ENCODE measurements around the gene DDX1. TPM values are rescaled to one million over a fixed set of nuclear protein-coding genes. Genes with fewer than 3 reads are reported as not detected.

DDX1 gene
- total and polyA plus RNA-seq, 9 of the 15 experiments (the other 6 are each of a cell fraction or from before 2014, with no cell fraction given) = 116 to 277 (median 232) TPM

DNA sequence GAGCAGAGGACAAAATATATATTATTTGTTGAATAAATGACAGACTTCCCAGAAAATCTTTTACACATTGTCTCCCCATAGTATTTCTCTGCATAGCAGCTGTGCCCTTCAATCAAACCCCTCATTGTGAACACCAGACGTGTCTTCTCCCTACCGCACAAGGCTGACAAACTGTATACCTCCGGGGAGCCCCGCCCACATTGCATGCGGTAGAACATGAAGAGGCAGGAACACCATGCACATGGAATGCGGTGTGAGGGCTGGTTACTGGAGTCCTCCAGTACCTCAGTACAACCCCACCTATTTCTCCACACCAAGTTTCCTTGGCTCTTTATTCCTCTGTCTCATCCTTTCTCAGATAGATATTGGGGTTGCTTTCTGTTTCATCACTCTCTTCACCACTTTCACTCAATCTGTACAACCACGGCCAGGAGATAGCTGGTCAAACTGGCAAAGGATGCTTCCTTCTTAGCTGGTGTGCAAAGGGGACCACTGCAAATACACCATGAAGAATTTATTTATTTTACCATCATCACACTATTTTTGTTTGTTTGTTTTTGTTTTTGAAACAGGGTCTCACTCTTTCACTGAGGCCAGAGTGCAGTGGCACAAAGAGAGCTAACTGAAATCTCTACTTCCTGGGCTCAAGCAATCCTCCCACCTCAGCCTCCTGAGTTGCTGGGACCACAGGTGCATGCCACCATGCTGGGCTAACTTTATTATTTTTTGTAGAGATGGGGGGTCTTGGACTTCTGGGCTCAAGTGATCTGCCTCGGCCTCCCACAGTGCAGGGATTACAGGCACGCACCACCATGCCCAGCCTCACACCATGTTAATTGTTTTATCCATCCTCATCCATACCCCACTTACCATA is 28.2 kb upstream of the DDX1 start (continued):
- TF ChIP-seq, protein P1, sequence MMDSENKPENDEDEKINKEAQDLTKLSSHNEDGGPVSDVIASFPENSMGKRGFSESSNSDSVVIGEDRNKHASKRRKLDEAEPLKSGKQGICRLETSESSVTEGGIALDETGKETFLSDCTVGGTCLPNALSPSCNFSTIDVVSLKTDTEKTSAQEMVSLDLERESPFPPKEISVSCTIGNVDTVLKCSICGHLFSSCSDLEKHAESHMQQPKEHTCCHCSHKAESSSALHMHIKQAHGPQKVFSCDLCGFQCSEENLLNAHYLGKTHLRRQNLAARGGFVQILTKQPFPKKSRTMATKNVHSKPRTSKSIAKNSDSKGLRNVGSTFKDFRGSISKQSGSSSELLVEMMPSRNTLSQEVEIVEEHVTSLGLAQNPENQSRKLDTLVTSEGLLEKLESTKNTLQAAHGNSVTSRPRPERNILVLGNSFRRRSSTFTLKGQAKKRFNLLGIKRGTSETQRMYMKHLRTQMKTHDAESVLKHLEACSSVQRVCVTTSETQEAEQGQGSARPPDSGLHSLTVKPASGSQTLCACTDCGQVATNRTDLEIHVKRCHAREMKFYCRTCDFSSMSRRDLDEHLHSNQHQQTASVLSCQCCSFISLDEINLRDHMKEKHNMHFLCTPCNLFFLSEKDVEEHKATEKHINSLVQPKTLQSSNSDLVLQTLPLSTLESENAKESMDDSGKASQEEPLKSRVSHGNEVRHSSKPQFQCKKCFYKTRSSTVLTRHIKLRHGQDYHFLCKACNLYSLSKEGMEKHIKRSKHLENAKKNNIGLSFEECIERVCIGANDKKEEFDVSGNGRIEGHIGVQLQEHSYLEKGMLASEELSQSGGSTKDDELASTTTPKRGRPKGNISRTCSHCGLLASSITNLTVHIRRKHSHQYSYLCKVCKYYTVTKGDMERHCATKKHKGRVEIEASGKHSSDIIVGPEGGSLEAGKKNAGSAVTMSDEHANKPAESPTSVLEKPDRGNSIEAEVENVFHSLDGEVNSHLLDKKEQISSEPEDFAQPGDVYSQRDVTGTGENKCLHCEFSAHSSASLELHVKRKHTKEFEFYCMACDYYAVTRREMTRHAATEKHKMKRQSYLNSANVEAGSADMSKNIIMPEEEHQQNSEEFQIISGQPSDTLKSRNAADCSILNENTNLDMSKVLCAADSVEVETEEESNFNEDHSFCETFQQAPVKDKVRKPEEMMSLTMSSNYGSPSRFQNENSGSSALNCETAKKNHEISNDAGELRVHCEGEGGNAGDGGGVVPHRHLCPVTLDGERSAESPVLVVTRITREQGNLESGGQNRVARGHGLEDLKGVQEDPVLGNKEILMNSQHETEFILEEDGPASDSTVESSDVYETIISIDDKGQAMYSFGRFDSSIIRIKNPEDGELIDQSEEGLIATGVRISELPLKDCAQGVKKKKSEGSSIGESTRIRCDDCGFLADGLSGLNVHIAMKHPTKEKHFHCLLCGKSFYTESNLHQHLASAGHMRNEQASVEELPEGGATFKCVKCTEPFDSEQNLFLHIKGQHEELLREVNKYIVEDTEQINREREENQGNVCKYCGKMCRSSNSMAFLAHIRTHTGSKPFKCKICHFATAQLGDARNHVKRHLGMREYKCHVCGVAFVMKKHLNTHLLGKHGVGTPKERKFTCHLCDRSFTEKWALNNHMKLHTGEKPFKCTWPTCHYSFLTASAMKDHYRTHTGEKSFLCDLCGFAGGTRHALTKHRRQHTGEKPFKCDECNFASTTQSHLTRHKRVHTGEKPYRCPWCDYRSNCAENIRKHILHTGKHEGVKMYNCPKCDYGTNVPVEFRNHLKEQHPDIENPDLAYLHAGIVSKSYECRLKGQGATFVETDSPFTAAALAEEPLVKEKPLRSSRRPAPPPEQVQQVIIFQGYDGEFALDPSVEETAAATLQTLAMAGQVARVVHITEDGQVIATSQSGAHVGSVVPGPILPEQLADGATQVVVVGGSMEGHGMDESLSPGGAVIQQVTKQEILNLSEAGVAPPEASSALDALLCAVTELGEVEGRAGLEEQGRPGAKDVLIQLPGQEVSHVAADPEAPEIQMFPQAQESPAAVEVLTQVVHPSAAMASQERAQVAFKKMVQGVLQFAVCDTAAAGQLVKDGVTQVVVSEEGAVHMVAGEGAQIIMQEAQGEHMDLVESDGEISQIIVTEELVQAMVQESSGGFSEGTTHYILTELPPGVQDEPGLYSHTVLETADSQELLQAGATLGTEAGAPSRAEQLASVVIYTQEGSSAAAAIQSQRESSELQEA (IDR thresholded peaks at IDR 0.05; ENCODE audit: low read depth) = no peak
- TF ChIP-seq ESRRA (IDR thresholded peaks at IDR 0.05; ENCODE audit: borderline replicate concordance, low read depth) (no peak), EP400 (IDR thresholded peaks at IDR 0.05) (peak; percentile 36; the same call in 1 of the 2 replicates), PTTG1 (tag; IDR thresholded peaks at IDR 0.05; ENCODE audit: low read depth) (0 out of 2 replicates have a peak, but pooled peaks have one; percentile 19), ETV5 (CRISPR knock-in tag; IDR thresholded peaks at IDR 0.05; ENCODE audit: low read depth) (no peak), FOSL1 (tag; conservative IDR thresholded peaks at IDR 0.05) (no peak)

Measured in K562 (cell line).